HEK293 (cell line): ENCODE data around the gene GSTP1.

Experiments
- CTCF ChIA-PET: fragments of 350-600 bp; formaldehyde crosslinking; extraction: SDS; loops from one replicate; lab custom pipeline; 2021; ENCODE audit warnings: antibody characterized with exemption; lab: Yijun Ruan, JAX
- POLR2A ChIA-PET: fragments of 300-600 bp; formaldehyde crosslinking; extraction: SDS; loops from one replicate; lab custom pipeline; 2020; ENCODE audit warnings: antibody characterized with exemption, inconsistent platforms; lab: Yijun Ruan, JAX
- H3K27ac ChIP-seq: fragments of 200-500 bp; sonication (Bioruptor generic); 2 replicates; pipeline ENCODE4 v1.5.1; 2014; ENCODE audit warnings: low read depth, low read length, control low read depth, inconsistent platforms; ENCODE audit errors: extremely low read depth
- H3K36me3 ChIP-seq, 2 experiments: fragments of 200-500 bp in 1 of 2; sonication (Bioruptor generic) in 1 of 2; 1 replicate in 1 of 2; 2 replicates in 1 of 2; pipeline ENCODE4 v1.5.1; 2014 to 2017; ENCODE audit warnings: inconsistent platforms in 2 of 2, low read length in 2 of 2; ENCODE audit not compliant: control insufficient read depth in 2 of 2, insufficient read depth in 1 of 2
- H3K4me1 ChIP-seq: fragments of 200-500 bp; sonication (Bioruptor generic); 2 replicates; pipeline ENCODE4 v1.5.1; 2014; ENCODE audit warnings: mild to moderate bottlenecking, low read length, inconsistent platforms; ENCODE audit not compliant: control insufficient read depth, insufficient read depth
- H3K4me3 ChIP-seq: 2 replicates; pipeline ENCODE4 v1.5.1; 2011; ENCODE audit warnings: low read depth, mild to moderate bottlenecking, control low read depth, low read length, moderate library complexity
- H3K9me3 ChIP-seq: fragments of 200-500 bp; sonication (Bioruptor generic); 2 replicates; pipeline ENCODE4 v1.5.1; 2014; ENCODE audit warnings: low read depth, low read length, inconsistent platforms; ENCODE audit not compliant: control insufficient read depth, insufficient read depth
- HOXA7 ChIP-seq: sonication (generic); formaldehyde crosslinking; IDR thresholded peaks from 2 replicates; pipeline ENCODE4 v1.8.1; 2022; ENCODE audit warnings: missing genetic modification reagents, borderline replicate concordance
- IKZF3 ChIP-seq: fragments of 450-650 bp; IDR thresholded peaks from 2 replicates; pipeline ENCODE4 v1.5.0; 2018; ENCODE audit warnings: missing biosample characterization, mild to moderate bottlenecking, missing genetic modification characterization, moderate library complexity
- KLF7 ChIP-seq: fragments of 450-650 bp; formaldehyde crosslinking; IDR thresholded peaks from 2 replicates; pipeline ENCODE4 v1.5.1; 2016; ENCODE audit warnings: missing biosample characterization, missing genetic modification characterization, borderline replicate concordance
- MEIS1 ChIP-seq: sonication (generic); formaldehyde crosslinking; IDR thresholded peaks from 2 replicates; pipeline ENCODE4 v1.8.1; 2022; ENCODE audit warnings: missing genetic modification reagents, mild to moderate bottlenecking, borderline replicate concordance
- OSR2 ChIP-seq: fragments of 450-650 bp; formaldehyde crosslinking; IDR thresholded peaks from 2 replicates; pipeline ENCODE4 v1.5.1; 2016; ENCODE audit warnings: missing biosample characterization, missing genetic modification characterization
- PRDM2 ChIP-seq: fragments of 450-650 bp; formaldehyde crosslinking; IDR thresholded peaks from 2 replicates; pipeline ENCODE4 v1.5.1; 2016; ENCODE audit warnings: missing biosample characterization, missing genetic modification characterization, borderline replicate concordance
- SETDB1 ChIP-seq: IDR thresholded peaks from one replicate; pipeline ENCODE4 v1.6.1; 2017; ENCODE audit warnings: mild to moderate bottlenecking, low read length, moderate library complexity, mixed read lengths; ENCODE audit not compliant: insufficient read length
- ZBTB48 ChIP-seq: fragments of 450-650 bp; formaldehyde crosslinking; IDR thresholded peaks from 2 replicates; pipeline ENCODE4 v1.5.1; 2016; ENCODE audit warnings: missing biosample characterization, missing genetic modification characterization
- ZBTB49 ChIP-seq: fragments of 450-650 bp; formaldehyde crosslinking; IDR thresholded peaks from 2 replicates; pipeline ENCODE4 v1.5.1; 2016; ENCODE audit warnings: missing biosample characterization, missing genetic modification characterization, low read depth
- ZBTB7A ChIP-seq: fragments of 450-650 bp; formaldehyde crosslinking; IDR thresholded peaks from 2 replicates; pipeline ENCODE4 v1.5.1; 2016; ENCODE audit warnings: low read depth, missing biosample characterization, missing genetic modification characterization
- ZNF133 ChIP-seq: fragments of 450-650 bp; formaldehyde crosslinking; IDR thresholded peaks from 2 replicates; pipeline ENCODE4 v1.5.1; 2016; ENCODE audit warnings: missing biosample characterization, missing genetic modification characterization
- ZNF157 ChIP-seq: fragments of 450-650 bp; formaldehyde crosslinking; IDR thresholded peaks from 2 replicates; pipeline ENCODE4 v1.5.1; 2016; ENCODE audit warnings: missing biosample characterization, missing genetic modification characterization
- ZNF211 ChIP-seq: fragments of 450-650 bp; formaldehyde crosslinking; IDR thresholded peaks from 2 replicates; pipeline ENCODE4 v1.5.1; 2016; ENCODE audit warnings: low read depth, missing biosample characterization, missing genetic modification characterization
- ZNF398 ChIP-seq: fragments of 450-650 bp; formaldehyde crosslinking; IDR thresholded peaks from 2 replicates; pipeline ENCODE4 v1.5.1; 2017; ENCODE audit warnings: missing biosample characterization, missing genetic modification characterization
- ZNF423 ChIP-seq: fragments of 450-650 bp; formaldehyde crosslinking; IDR thresholded peaks from 2 replicates; pipeline ENCODE4 v1.5.1; 2016; ENCODE audit warnings: missing biosample characterization, missing genetic modification characterization
- ZNF571 ChIP-seq: fragments of 450-650 bp; formaldehyde crosslinking; IDR thresholded peaks from 2 replicates; pipeline ENCODE4 v1.5.0; 2017; ENCODE audit warnings: missing biosample characterization, missing genetic modification characterization
- ZNF596 ChIP-seq: fragments of 450-650 bp; IDR thresholded peaks from 2 replicates; pipeline ENCODE4 v1.5.0; 2018; ENCODE audit warnings: missing biosample characterization, mild to moderate bottlenecking, missing genetic modification characterization, moderate library complexity
- ZNF658 ChIP-seq: fragments of 450-650 bp; formaldehyde crosslinking; IDR thresholded peaks from 2 replicates; pipeline ENCODE4; 2016; ENCODE audit warnings: missing biosample characterization, missing genetic modification characterization
- ZNF660 ChIP-seq: fragments of 450-650 bp; IDR thresholded peaks from 2 replicates; pipeline ENCODE4 v1.5.1; 2018; ENCODE audit warnings: missing biosample characterization, mild to moderate bottlenecking, missing genetic modification characterization
- ZSCAN16 ChIP-seq: fragments of 450-650 bp; formaldehyde crosslinking; IDR thresholded peaks from 2 replicates; pipeline ENCODE4 v1.5.1; 2016; ENCODE audit warnings: missing biosample characterization, missing genetic modification characterization
- TF ChIP-seq, protein P1 (sequence below): fragments of 450-650 bp; formaldehyde crosslinking; IDR thresholded peaks from 2 replicates; pipeline ENCODE4 v1.5.1; 2016; ENCODE audit warnings: missing biosample characterization, missing genetic modification characterization

Gene GSTP1

GRCh38 chr11:67607507-67607906 lies 23.9 kb downstream of the GSTP1 start:
- no peak for TF ChIP-seq ZNF571 (tag by site-specific recombination)
- TF ChIP-seq ZBTB49 (tag by site-specific recombination), result no peak
- TF ChIP-seq ZNF660 (tag by site-specific recombination), result no peak
- TF ChIP-seq IKZF3, result no peak
- no peak for TF ChIP-seq ZNF157 (tag by site-specific recombination)
- TF ChIP-seq ZNF211 (tag by site-specific recombination), result no peak
- no peak for TF ChIP-seq ZSCAN16 (tag by site-specific recombination)
- no peak for TF ChIP-seq ZNF398 (tag by site-specific recombination)
- no peak for TF ChIP-seq ZBTB48
- no peak for TF ChIP-seq ZNF133 (tag by site-specific recombination)
- TF ChIP-seq MEIS1 (CRISPR knock-in tag), result no peak
- no peak for TF ChIP-seq ZNF658 (tag by site-specific recombination)
- Histone ChIP-seq H3K4me1 (no peaks in the 10 kb centered on the region), H3K36me3 (peaks cover 0 to 42% of the 10 kb centered on the region in 2 experiments; a peak in 1 of 3 replicates), H3K27ac (peak overlapping the region; percentile 63; the same call in 1 of the 2 replicates), H3K4me3 (peak overlapping the region; percentile 96), H3K9me3 (no peaks in the 10 kb centered on the region)
- CTCF ChIA-PET, result interaction anchor here (0.6 to 1.2 kb wide), 3 partner anchors 10 to 81 kb away, joined by 3 to 4 read pairs (median 3); no protein-coding TSS in a partner anchor
- POLR2A ChIA-PET, result no interaction called here

GRCh38 chr11:67608486-67608885 lies 24.9 kb downstream of the GSTP1 start:
- CTCF ChIA-PET, result interaction anchor here (1.2 kb wide), 2 partner anchors 9 to 189 kb away, joined by 3 read pairs; no protein-coding TSS in a partner anchor
- TF ChIP-seq ZBTB7A (no peak), KLF7 (no peak), ZNF423 (tag by site-specific recombination) (no peak)
- TF ChIP-seq, protein P1, sequence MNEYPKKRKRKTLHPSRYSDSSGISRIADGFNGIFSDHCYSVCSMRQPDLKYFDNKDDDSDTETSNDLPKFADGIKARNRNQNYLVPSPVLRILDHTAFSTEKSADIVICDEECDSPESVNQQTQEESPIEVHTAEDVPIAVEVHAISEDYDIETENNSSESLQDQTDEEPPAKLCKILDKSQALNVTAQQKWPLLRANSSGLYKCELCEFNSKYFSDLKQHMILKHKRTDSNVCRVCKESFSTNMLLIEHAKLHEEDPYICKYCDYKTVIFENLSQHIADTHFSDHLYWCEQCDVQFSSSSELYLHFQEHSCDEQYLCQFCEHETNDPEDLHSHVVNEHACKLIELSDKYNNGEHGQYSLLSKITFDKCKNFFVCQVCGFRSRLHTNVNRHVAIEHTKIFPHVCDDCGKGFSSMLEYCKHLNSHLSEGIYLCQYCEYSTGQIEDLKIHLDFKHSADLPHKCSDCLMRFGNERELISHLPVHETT, result no peak
- TF ChIP-seq, all 188 proteins: peak for 0
- POLR2A ChIA-PET, result no interaction called here
- Histone ChIP-seq H3K4me1 (no peaks in the 10 kb centered on the region), H3K36me3 (peaks cover 0 to 51% of the 10 kb centered on the region in 2 experiments; a peak in 1 of 3 replicates), H3K27ac (no peak overlapping the region), H3K9me3 (no peaks in the 10 kb centered on the region), H3K4me3 (no peak overlapping the region)

DNA sequence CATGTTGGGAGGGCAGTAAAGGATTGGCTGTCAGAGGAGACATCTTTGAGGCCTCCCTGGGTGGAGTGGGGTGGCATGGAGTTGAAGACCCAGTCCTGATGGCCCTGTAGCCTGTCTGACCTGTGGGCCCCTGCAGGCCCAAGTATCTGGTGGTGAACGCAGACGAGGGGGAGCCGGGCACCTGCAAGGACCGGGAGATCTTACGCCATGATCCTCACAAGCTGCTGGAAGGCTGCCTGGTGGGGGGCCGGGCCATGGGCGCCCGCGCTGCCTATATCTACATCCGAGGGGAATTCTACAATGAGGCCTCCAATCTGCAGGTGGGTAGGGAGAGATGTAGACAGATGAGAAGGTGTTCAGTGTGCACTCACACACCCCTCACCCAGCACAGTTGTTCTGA lies 25.7 kb downstream of the GSTP1 start:
- POLR2A ChIA-PET, result interaction anchor here (0.5 kb wide), 1 partner anchor 178 kb away, joined by 3 read pairs; no protein-coding TSS in a partner anchor
- H3K9me3 ChIP-seq, result no peaks in the 10 kb centered on the region
- H3K27ac ChIP-seq, result no peak overlapping the region
- no peak overlapping the region for H3K4me3 ChIP-seq
- peaks cover 0 to 52% of the 10 kb centered on the region in 2 experiments; a peak in 1 of 3 replicates for H3K36me3 ChIP-seq
- CTCF ChIA-PET, result no interaction called here
- H3K4me1 ChIP-seq, result no peaks in the 10 kb centered on the region
- TF ChIP-seq PRDM2 (tag by site-specific recombination) (no peak), ZNF596 (tag by site-specific recombination) (no peak), SETDB1 (no peak), HOXA7 (CRISPR knock-in tag) (no peak), OSR2 (tag by site-specific recombination) (no peak)
